Glutamatergic neuron (in vitro differentiated cells): ENCODE measurements around the gene MAJIN. TPM values are rescaled to one million over a fixed set of nuclear protein-coding genes. Genes with fewer than 3 reads are reported as not detected.

Source experiments
- DNase-seq: peaks from one replicate; pipeline ENCODE4 v3.0.0; 2022
- H3K27ac Mint-ChIP-seq: one replicate; pipeline ENCODE4 v1.8.0; 2020; ENCODE audit warnings: mild to moderate bottlenecking, mixed read lengths, inconsistent platforms; ENCODE audit not compliant: unreplicated experiment
- H3K27me3 Mint-ChIP-seq: one replicate; pipeline ENCODE4 v1.8.0; 2020; ENCODE audit warnings: mild to moderate bottlenecking, moderate library complexity, mixed read lengths, inconsistent platforms; ENCODE audit not compliant: unreplicated experiment
- H3K36me3 Mint-ChIP-seq: one replicate; pipeline ENCODE4 v1.8.0; 2020; ENCODE audit warnings: mild to moderate bottlenecking, mixed read lengths, inconsistent platforms; ENCODE audit not compliant: unreplicated experiment
- H3K4me1 Mint-ChIP-seq: one replicate; pipeline ENCODE4 v1.8.0; 2020; ENCODE audit warnings: mild to moderate bottlenecking, low read depth, mixed read lengths, inconsistent platforms; ENCODE audit not compliant: unreplicated experiment
- H3K4me3 Mint-ChIP-seq: one replicate; pipeline ENCODE4 v1.8.0; 2020; ENCODE audit warnings: mild to moderate bottlenecking, mixed read lengths, inconsistent platforms; ENCODE audit not compliant: unreplicated experiment
- H3K9me3 Mint-ChIP-seq: one replicate; pipeline ENCODE4 v1.8.0; 2020; ENCODE audit warnings: mild to moderate bottlenecking, moderate library complexity, mixed read lengths, inconsistent platforms; ENCODE audit not compliant: unreplicated experiment
- total RNA-seq: library from RNA; stranded (reverse); fragmentation: NEBNext Ultra II Directional; extraction: Animal tissue kit (Norgen Biotek cat#: 25700); gene quantifications from one replicate; pipeline ENCODE4 v1.2.1, GENCODE V29; 2021; ENCODE audit not compliant: unreplicated experiment
- TF ChIP-seq, protein P1 (sequence below): fragments of 200-600 bp; sonication (generic); IDR thresholded peaks from one replicate; pipeline ENCODE4 v1.5.0; 2021; ENCODE audit not compliant: partially characterized antibody, unreplicated experiment

MAJIN gene
- total RNA-seq, 1 donor from 2014 or later, result not detected

DNA sequence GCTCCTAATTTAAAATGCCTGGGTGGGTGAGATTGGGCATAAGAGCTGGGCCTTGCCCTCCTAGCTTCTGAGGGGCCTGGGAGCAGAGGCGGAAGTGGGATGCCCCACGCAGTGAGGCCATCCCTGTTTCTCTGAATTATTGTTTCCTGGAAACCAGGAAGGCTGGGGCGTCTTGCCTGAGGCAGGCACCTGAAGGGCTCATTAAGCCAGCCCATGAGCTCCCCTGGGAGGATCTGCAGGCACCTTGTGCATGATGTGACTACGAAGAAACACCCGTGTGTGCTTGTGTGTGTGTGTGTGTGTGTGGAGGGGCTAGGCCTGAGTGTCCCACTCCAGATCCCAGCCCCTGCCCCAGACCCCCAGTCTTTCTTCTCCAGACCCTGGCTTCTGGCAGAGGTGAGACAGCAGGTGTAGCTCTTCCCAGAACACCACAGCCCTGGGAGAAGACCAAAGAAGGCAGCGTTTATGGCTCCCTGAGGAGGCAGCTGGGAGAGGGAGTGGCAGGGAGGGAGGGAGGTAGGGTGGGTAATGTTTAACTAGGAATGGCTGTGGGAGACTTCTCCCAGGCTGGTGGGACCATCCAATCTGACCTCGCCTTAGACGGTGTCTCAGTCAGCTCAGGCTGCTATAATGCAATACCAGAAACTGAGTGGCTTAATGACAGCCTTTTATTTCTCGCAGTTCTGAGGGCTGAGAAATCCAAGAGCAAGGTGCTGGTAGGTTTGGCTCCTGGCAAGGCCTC is 27.0 kb upstream of the MAJIN start:
- Mint-ChIP-seq H3K36me3 (no peaks in the 10 kb centered on the region), H3K27me3 (peaks cover 3% of the 10 kb centered on the region), H3K9me3 (peaks cover 2% of the 10 kb centered on the region), H3K27ac (no peak overlapping the region), H3K4me3 (no peak overlapping the region), H3K4me1 (no peaks in the 10 kb centered on the region)
- TF ChIP-seq, protein P1, sequence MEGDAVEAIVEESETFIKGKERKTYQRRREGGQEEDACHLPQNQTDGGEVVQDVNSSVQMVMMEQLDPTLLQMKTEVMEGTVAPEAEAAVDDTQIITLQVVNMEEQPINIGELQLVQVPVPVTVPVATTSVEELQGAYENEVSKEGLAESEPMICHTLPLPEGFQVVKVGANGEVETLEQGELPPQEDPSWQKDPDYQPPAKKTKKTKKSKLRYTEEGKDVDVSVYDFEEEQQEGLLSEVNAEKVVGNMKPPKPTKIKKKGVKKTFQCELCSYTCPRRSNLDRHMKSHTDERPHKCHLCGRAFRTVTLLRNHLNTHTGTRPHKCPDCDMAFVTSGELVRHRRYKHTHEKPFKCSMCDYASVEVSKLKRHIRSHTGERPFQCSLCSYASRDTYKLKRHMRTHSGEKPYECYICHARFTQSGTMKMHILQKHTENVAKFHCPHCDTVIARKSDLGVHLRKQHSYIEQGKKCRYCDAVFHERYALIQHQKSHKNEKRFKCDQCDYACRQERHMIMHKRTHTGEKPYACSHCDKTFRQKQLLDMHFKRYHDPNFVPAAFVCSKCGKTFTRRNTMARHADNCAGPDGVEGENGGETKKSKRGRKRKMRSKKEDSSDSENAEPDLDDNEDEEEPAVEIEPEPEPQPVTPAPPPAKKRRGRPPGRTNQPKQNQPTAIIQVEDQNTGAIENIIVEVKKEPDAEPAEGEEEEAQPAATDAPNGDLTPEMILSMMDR, result no peak
- DNase-seq, result no peak

DNA sequence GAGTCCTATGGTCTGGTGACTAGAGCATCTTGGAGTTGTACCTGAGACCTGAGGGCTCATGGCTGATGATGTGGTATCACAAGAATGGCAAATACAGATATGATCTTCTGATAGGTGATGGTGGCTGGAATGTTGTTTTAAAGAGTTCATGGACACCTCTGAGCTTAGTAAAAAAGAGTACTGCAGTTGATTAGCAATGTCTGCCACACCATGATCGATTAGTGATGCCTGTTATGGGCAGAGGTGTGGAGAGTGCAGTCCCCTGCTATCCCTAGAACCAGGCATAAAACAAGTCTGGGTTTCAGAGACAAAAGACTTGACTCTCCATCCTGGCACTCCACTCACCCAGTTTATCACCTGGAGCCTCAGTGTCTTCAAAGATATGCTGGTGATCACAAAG is 26.2 kb upstream of the MAJIN start:
- DNase-seq, result no peak
- Mint-ChIP-seq H3K9me3 (peaks cover 3% of the 10 kb centered on the region), H3K27ac (no peak overlapping the region), H3K4me1 (no peaks in the 10 kb centered on the region), H3K27me3 (peaks cover 3% of the 10 kb centered on the region), H3K36me3 (no peaks in the 10 kb centered on the region), H3K4me3 (no peak overlapping the region)
- TF ChIP-seq, protein P1, result no peak

DNA sequence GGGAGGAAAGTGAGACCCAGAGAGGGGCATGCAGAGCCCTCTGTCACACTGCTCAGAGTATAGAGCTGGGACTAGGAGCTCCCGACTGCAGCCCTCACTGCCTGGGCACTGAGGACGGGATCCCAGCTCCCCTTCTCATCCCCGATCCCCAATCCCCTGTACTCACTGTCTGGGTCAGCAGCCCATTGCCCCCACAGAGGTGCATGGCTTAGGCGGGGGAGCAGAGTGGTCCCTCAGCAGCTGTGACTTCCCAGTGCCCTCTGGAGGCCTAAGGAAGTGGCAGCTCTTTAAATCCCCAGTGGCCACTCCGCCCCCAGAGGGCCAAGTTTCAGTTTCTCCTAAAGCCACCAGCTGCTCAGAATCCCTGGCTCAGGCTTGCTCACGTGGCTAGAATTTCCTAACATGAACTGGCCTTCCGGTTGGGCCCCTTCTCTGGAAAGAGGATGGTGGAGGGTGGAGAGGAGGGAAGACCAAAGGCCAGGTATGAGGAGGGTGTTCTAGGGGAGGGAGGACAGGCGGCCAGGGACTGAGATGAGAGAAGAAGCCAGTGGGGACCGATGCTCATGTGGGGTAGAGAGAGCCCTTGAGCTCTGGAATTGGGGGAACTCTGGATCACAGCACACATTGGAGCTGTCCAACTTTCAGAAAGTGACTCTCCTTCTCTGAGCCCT is 24.9 kb upstream of the MAJIN start, which contains the start of gene BATF2:
TSS of gene BATF2 (minus strand) at position 262 of the 671 bp plus-strand sequence. CDS start at position 205, 57 bp downstream.
- TF ChIP-seq, protein P1, result no peak
- H3K36me3 Mint-ChIP-seq, result no peaks in the 10 kb centered on the region
- peaks cover 3% of the 10 kb centered on the region for H3K9me3 Mint-ChIP-seq
- peaks cover 3% of the 10 kb centered on the region for H3K27me3 Mint-ChIP-seq
- no peaks in the 10 kb centered on the region for H3K4me1 Mint-ChIP-seq
- no peak within 1 kb of the TSS for H3K27ac Mint-ChIP-seq
- DNase-seq, result no peak
- H3K4me3 Mint-ChIP-seq, result no peak within 1 kb of the TSS

DNA sequence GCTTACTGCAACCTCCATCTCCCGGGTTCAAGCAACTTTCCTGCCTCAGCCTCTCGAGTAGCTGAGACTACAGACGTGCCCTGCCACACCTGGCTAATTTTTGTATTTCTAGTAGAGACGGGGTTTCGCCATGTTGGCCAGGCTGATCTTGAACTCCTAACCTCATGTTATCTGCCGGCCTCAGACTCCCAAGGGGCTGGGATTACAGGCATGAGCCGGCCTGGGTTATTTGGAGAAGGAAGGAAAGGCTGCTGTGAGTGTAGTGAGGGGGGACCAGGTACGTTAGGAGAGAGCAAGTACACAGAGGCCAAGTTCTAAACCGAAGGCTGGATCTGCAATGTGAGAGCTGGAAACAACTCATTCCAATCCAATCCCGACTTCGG is 24.4 kb upstream of the MAJIN start:
- Mint-ChIP-seq H3K4me1 (no peaks in the 10 kb centered on the region), H3K4me3 (no peak overlapping the region), H3K27ac (no peak overlapping the region), H3K36me3 (no peaks in the 10 kb centered on the region), H3K27me3 (peaks cover 3% of the 10 kb centered on the region), H3K9me3 (peaks cover 3% of the 10 kb centered on the region)
- TF ChIP-seq, protein P1, result no peak
- no peak for DNase-seq

DNA sequence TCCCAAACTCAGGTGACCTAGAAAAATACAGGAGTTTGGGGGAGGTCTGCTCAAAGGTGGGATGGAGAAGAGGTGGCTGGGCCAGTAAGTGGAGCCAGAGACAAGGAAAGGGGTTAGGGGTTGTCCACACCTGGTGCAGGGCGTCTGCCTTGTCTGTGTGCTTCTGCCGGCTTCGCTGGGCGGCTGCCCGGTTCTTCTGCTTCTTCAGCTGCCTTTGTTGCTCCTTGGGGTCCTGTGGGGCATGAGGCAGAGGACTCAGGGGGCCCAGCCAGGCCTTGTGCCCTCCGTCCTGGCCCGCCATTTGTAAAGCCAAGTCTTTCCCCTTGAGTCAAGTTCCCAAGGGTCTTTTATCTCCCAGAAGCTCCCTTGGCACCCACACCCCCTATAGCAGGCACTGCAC is 22.4 kb upstream of the MAJIN start:
- no peaks in the 10 kb centered on the region for H3K36me3 Mint-ChIP-seq
- no peak for DNase-seq
- no peak overlapping the region for H3K27ac Mint-ChIP-seq
- H3K4me3 Mint-ChIP-seq, result no peak overlapping the region
- H3K4me1 Mint-ChIP-seq, result no peaks in the 10 kb centered on the region
- TF ChIP-seq, protein P1, result no peak
- peaks cover 3% of the 10 kb centered on the region for H3K27me3 Mint-ChIP-seq
- H3K9me3 Mint-ChIP-seq, result peaks cover 1% of the 10 kb centered on the region
